Ovary (tissue), 9 donors: Measurements from ENCODE around the gene SCYL1. TPM values are rescaled to one million over a fixed set of nuclear protein-coding genes. Genes with fewer than 3 reads are reported as not detected.

Experiments used
- DNase-seq, 5 donors: peaks; one replicate each; pipeline ENCODE4 v3.0.0-alpha.2; 2019 to 2020
- H3K27ac ChIP-seq, 2 donors: fragments of 200-600 bp; one replicate each; pipeline versions ENCODE4 v1.5.1 to v1.8.0; 2019 to 2022
- H3K27me3 ChIP-seq: fragments of 200-600 bp; one replicate; pipeline ENCODE4 v1.8.0; 2022
- H3K36me3 ChIP-seq: fragments of 200-600 bp; sonication (generic); one replicate; pipeline ENCODE4 v1.5.1; 2019
- H3K4me1 ChIP-seq: one replicate; pipeline ENCODE4 v1.8.1; 2013; ENCODE audit warnings: mild to moderate bottlenecking, moderate library complexity; ENCODE audit not compliant: insufficient read depth
- H3K4me3 ChIP-seq: fragments of 200-600 bp; sonication (generic); one replicate; pipeline ENCODE4 v1.5.1; 2017
- H3K9me3 ChIP-seq, 2 donors: fragments of 200-600 bp in 1 of 2; sonication (generic) in 1 of 2; one replicate each; pipeline versions ENCODE4 v1.5.1 to v1.8.1; 2013 to 2019; ENCODE audit warnings: mild to moderate bottlenecking in 1 of 2, moderate library complexity in 1 of 2
- EP300 ChIP-seq: sonication (generic); formaldehyde crosslinking; IDR thresholded peaks from one replicate; pipeline ENCODE4 v1.6.1; 2017; ENCODE audit warnings: antibody characterized with exemption
- POLR2A ChIP-seq: fragments of 450-650 bp; IDR thresholded peaks from one replicate; pipeline ENCODE4 v1.6.1; 2017; ENCODE audit warnings: antibody characterized with exemption, mild to moderate bottlenecking, moderate library complexity
- WGBS, 3 donors: extraction: QIAGEN DNeasy Blood & Tissue Kit in 1 of 3; methylation state at CpG; one replicate each; pipeline versions ENCODE4 v1.1.5 to v1.1.7; 2013 to 2017; 5-methylcytosine and 5-hydroxymethylcytosine counted together
- intact Hi-C, 4 donors: fragments of 100-400 bp; cut with DNase I; formaldehyde crosslinking; loops; one replicate each; pipeline versions ENCODE4 v1.11.0 to v1.15.1; 2022 to 2023
- polyA plus RNA-seq, 2 donors: library from polyadenylated mRNA; stranded (reverse); fragments of 200-250 nt in 1 of 2; fragments of 350-450 nt in 1 of 2; fragmentation: Illumina TruSeq in 1 of 2; extraction: RNeasy Lipid Tissue Mini Kit (QIAGEN cat#74804) in 1 of 2; gene quantifications; one replicate each; pipeline ENCODE4 v1.2.3, GENCODE V29; 2013 to 2014
- total RNA-seq, 7 donors: library from RNA; depleted of rRNA in 2 of 7; stranded (reverse); fragments of >200 nt in 2 of 7; fragmentation: NEBNext Ultra II Directional in 3 of 7; extraction: Animal tissue kit (Norgen Biotek cat#: 25700) in 3 of 7; gene quantifications; one replicate each; pipeline versions ENCODE4 v1.1.0 to v1.2.4, GENCODE V29; 2016 to 2023
- TF ChIP-seq, protein P1 (sequence below), 3 donors: fragments of 450-650 bp in 2 of 3; fragments of 200-600 bp in 1 of 3; IDR thresholded peaks; one replicate each; pipeline versions ENCODE4 v1.5.1 to v1.8.0; 2016 to 2022; ENCODE audit warnings: antibody characterized with exemption in 3 of 3, mild to moderate bottlenecking in 1 of 3
- donor health status: DM: no; HTN: no; CAD: no; lungs with moderate emphysema.
- donor health status: DM: no; HTN: no; CAD: no.
- donor health status: Bipolar disorder and iron deficiency.
- donor health status: DM: yes; HTN: yes; CAD: no.
- donor health status: DM: no; HTN: no; CAD: no.
- donor health status: DM: yes; HTN: yes; CAD: no.

SCYL1 gene
- total and polyA plus RNA-seq, 9 donors, result 11.7 to 118 (median 86.6) TPM

DNA sequence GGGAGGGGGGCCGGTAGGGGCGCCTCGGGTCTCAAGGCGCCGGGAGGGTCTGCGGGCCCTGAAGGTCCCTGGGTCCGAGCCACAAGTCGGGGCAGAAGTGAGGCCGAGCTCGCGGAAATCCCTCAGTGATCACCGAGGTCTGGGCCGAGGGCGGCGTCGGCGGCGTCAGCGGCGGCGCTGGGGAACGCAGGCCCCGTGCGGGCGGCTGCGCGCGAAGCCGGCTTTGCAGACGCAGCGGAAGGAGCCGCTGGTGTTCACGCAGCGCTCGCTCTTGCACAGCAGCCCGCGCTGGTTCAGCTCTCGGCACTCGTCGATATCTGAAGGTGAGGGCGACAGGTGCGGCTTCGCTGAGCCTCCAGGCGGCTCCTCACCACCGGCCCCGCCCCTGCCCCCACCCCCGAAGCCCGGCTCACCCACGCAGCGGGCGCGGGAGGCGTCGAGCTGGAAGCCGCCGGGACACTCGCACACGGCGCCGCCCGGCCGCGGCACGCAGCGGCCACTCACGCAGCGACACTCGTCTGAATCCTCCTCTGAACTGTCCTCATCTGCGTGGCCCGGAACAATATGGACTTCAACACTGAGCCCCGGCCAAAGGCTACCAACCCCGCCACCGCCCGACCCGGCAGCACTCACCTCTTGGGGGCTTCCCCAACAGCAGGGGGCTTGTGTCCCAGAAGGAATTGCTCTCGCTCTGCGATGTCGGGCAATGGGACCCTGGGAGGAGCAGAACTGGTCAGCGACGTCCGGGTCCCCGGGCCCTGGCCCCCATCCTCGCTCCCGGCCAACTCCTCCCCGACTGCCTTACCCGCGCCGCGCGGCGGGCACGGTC, 14.2 kb downstream of the SCYL1 start:
- intact Hi-C loops, result no loop called here
- no peaks in the 10 kb centered on the region for H3K36me3 ChIP-seq

DNA sequence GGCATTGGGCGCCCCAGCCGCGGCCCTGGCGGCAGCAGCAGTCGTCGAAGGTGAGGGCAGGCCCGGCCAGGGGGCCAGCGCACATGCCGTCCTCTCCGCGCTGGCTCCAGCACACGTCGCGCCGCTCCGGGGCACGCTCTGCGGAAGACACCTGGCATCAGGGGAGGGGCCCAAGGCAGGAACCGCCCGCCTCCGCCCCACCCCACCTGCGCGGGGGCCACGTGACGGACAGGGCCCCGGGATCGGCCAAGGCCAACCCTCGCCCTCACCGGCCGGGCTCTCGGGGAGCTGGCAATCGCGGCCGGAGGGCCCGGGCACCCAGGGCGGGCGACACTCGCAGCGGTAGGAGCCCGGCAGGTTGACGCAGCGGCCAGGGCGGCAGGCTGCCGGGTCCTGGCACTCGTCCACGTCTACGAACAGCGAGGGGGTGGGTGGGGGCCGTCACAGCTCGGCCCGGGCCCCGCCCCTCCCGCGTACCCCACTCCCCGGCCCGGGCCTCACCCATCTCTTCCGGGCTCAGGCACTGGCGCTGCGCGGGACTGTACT, 14.9 kb downstream of the SCYL1 start:
- peak in 1 of 5 donors; percentile 89 for DNase-seq
- Histone ChIP-seq H3K27me3 (no peaks in the 10 kb centered on the region), H3K9me3 (no peaks in the 10 kb centered on the region), H3K27ac (peak overlapping the region; percentile 77 to 84), H3K4me3 (peak overlapping the region; percentile 51), H3K4me1 (peaks cover 8% of the 10 kb centered on the region), H3K36me3 (no peaks in the 10 kb centered on the region)
- intact Hi-C loops, result loop anchor here in 2 of 4 donors (1.0 to 5.0 kb wide), 4 partner anchors 31 to 72 kb away; partner anchors contain the start of genes FAM89B (in 1 of the 2) and MAP3K11 (in 1 of the 2)
- TF ChIP-seq, protein P1, sequence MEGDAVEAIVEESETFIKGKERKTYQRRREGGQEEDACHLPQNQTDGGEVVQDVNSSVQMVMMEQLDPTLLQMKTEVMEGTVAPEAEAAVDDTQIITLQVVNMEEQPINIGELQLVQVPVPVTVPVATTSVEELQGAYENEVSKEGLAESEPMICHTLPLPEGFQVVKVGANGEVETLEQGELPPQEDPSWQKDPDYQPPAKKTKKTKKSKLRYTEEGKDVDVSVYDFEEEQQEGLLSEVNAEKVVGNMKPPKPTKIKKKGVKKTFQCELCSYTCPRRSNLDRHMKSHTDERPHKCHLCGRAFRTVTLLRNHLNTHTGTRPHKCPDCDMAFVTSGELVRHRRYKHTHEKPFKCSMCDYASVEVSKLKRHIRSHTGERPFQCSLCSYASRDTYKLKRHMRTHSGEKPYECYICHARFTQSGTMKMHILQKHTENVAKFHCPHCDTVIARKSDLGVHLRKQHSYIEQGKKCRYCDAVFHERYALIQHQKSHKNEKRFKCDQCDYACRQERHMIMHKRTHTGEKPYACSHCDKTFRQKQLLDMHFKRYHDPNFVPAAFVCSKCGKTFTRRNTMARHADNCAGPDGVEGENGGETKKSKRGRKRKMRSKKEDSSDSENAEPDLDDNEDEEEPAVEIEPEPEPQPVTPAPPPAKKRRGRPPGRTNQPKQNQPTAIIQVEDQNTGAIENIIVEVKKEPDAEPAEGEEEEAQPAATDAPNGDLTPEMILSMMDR (IDR thresholded peaks at IDR 0.05), result peak in 1 of 3 donors; percentile 16
- no peak for TF ChIP-seq POLR2A
- no peak for TF ChIP-seq EP300
- WGBS, 3 donors, result 26 to 34% (median 33%) methylated on average over 44 to 60 of the region's 60 CpGs

More for the DNA sequence above, 14.2 kb downstream of the SCYL1 start:
- DNase-seq, result no peak
- H3K4me3 ChIP-seq, result no peak overlapping the region
- TF ChIP-seq EP300 (no peak), POLR2A (no peak)
- TF ChIP-seq, protein P1 (IDR thresholded peaks at IDR 0.05), result no peak
- peaks cover 8% of the 10 kb centered on the region for H3K4me1 ChIP-seq
- H3K27ac ChIP-seq, result peak overlapping the region; percentile 77 to 84
- 81 to 88% (median 84%) methylated on average over 66 to 92 of the region's 92 CpGs for WGBS, 3 donors
- H3K27me3 ChIP-seq, result no peaks in the 10 kb centered on the region
- no peaks in the 10 kb centered on the region for H3K9me3 ChIP-seq

DNA sequence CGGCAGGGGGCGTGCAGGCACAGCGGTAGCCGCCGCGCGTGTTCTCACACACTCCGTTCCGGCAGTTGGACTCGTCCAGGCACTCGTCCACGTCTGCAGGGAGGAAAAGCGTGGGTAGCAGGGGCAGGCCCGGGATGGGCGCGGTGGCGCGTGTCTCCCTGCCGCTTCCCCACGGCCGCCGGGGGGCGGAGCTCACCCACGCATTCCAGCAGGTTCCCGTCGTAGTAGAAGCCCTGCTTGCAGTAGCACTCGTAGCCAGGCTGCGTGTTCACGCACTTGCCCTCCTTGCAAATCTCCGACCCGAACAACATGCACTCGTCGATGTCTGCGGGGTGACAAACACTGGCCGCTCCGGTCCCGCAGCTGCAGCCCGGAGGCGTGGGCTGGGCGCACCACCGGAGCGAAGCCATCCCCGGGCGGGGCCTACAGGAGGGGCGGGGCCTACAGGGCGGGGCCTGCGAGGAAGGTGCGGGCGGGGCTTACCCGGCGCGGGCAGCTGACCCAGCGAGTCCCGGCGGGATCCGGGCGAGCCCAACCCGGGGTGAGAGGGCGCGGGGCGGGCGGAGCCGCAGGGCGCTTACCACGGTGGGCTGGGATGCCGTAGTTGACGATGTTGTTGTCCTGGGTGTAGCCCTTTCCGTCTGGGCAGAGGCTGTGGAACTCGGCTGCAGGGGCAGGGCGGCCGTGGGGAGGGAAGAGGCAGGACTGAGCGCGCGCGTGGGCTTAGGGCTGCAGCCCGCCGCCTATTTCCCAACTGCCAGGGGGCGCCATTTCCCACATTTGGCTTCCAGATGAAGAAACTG, 15.6 kb downstream of the SCYL1 start:
- Histone ChIP-seq H3K27me3 (no peaks in the 10 kb centered on the region), H3K4me1 (peaks cover 8% of the 10 kb centered on the region), H3K9me3 (no peaks in the 10 kb centered on the region), H3K36me3 (no peaks in the 10 kb centered on the region), H3K4me3 (peak overlapping the region; percentile 51), H3K27ac (peak overlapping the region; percentile 84 to 86)
- DNase-seq, result peak; percentile 89 to 96 (median 93)
- intact Hi-C loops, result loop anchor here in 2 of 4 donors (1.0 to 5.0 kb wide), 4 partner anchors 31 to 72 kb away; partner anchors contain the start of genes FAM89B (in 1 of the 2) and MAP3K11 (in 1 of the 2)
- 1 to 2% (median 1%) methylated on average over 29 to 78 of the region's 78 CpGs for WGBS, 3 donors
- peak; percentile 50 for TF ChIP-seq EP300
- TF ChIP-seq, protein P1 (IDR thresholded peaks at IDR 0.05), result peak; percentile 71 to 97 (median 92)
- peak; percentile 21 for TF ChIP-seq POLR2A
